ENCODE results near the gene ATP8A1.

The ATP8A1 gene

GRCh38 chr4:42512226-42512625, 144.7 kb downstream of the ATP8A1 start:
- Histone ChIP-seq H3K27me3 (replicated peaks; ENCODE audit: control insufficient read depth, insufficient read depth, low read length) (no peaks in the 10 kb centered on the region), H3K4me3 (replicated peaks; ENCODE audit: low read depth, low read length) (no peak overlapping the region), H3K36me3 (ENCODE audit: control insufficient read depth, insufficient read depth, low read length) (peaks cover 2% of the 10 kb centered on the region)
- DNase-seq (ENCODE audit: extremely low read depth, insufficient read length), result no peak
- TF ChIP-seq, protein P1, sequence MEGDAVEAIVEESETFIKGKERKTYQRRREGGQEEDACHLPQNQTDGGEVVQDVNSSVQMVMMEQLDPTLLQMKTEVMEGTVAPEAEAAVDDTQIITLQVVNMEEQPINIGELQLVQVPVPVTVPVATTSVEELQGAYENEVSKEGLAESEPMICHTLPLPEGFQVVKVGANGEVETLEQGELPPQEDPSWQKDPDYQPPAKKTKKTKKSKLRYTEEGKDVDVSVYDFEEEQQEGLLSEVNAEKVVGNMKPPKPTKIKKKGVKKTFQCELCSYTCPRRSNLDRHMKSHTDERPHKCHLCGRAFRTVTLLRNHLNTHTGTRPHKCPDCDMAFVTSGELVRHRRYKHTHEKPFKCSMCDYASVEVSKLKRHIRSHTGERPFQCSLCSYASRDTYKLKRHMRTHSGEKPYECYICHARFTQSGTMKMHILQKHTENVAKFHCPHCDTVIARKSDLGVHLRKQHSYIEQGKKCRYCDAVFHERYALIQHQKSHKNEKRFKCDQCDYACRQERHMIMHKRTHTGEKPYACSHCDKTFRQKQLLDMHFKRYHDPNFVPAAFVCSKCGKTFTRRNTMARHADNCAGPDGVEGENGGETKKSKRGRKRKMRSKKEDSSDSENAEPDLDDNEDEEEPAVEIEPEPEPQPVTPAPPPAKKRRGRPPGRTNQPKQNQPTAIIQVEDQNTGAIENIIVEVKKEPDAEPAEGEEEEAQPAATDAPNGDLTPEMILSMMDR (IDR thresholded peaks at IDR 0.05; ENCODE audit: insufficient read depth, low read length, poor library complexity, severe bottlenecking), result no peak

GRCh38 chr4:42510225-42510624, 146.7 kb downstream of the ATP8A1 start:
- TF ChIP-seq, protein P1 (IDR thresholded peaks at IDR 0.05; ENCODE audit: insufficient read depth, low read length, poor library complexity, severe bottlenecking), result no peak
- peaks cover 5% of the 10 kb centered on the region for H3K36me3 ChIP-seq (ENCODE audit: control insufficient read depth, insufficient read depth, low read length)
- no peak for DNase-seq (ENCODE audit: extremely low read depth, insufficient read length)

DNA sequence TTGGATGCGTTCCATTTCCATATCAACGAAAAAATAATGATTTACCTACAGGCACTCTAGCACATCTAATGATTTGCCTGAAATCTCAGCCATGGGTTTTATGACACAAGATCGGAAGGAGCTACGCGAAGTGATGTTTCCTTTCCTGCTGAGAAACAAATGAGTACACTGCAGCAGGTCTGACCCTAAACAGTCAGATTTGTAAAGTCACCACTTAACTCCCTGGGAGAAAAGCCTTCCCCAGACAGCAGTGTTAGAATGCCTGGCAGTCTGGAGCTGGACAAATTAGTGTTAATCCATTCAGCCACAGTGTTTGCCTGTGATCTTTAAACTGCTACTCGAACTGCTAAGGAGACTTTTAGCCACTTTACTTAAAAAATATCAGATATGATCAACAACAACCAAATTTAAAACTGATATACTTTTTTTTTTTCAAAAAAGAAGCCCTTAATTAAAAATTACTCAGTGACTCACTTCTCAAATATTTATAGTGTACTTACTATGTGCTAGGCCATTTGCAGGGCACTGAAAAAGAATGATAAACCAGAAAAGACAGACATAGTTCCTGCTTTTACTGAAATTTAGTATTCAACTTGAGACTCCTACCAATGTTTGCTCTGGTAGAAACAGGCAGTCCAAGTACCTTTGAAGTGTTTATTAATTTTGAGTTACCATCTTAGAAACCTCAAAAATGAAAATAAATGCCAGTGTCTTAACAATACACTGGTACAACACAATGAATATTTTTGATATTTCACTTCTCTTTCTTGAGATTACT, 155.1 kb downstream of the ATP8A1 start:
- Histone ChIP-seq H3K27me3 (replicated peaks; ENCODE audit: control insufficient read depth, insufficient read depth, low read length) (no peaks in the 10 kb centered on the region), H3K36me3 (ENCODE audit: control insufficient read depth, insufficient read depth, low read length) (peaks cover 6% of the 10 kb centered on the region), H3K4me3 (replicated peaks; ENCODE audit: low read depth, low read length) (no peak overlapping the region)
- DNase-seq (ENCODE audit: extremely low read depth, insufficient read length), result no peak
- TF ChIP-seq, protein P1 (IDR thresholded peaks at IDR 0.05; ENCODE audit: insufficient read depth, low read length, poor library complexity, severe bottlenecking), result no peak

More at GRCh38 chr4:42510225-42510624, 146.7 kb downstream of the ATP8A1 start:
- H3K4me3 ChIP-seq (replicated peaks; ENCODE audit: low read depth, low read length), result no peak overlapping the region
- no peaks in the 10 kb centered on the region for H3K27me3 ChIP-seq (replicated peaks; ENCODE audit: control insufficient read depth, insufficient read depth, low read length)

DNA sequence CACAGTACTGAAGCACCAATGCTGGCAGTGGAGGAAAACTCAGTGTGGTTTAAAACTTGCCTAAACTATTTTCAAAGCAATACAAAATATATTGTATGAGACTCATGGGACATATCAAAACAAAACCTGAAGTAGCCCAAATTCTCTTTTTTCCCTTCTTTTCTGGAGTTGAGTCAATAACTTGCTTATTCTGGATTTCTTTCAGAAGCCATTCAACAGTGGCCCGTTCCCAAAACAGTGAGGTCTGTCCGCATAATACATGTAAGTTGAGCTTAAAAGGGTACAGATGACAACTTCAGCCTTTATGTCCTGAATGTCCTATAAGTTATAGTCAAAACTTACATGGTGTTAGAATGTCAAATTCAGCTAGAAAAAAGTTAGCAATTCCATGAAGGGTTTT, 158.9 kb downstream of the ATP8A1 start:
- TF ChIP-seq, protein P1 (IDR thresholded peaks at IDR 0.05; ENCODE audit: insufficient read depth, low read length, poor library complexity, severe bottlenecking), result no peak
- H3K4me3 ChIP-seq (replicated peaks; ENCODE audit: low read depth, low read length), result no peak overlapping the region
- H3K36me3 ChIP-seq (ENCODE audit: control insufficient read depth, insufficient read depth, low read length), result peaks cover 3% of the 10 kb centered on the region
- no peak for DNase-seq (ENCODE audit: extremely low read depth, insufficient read length)
- no peaks in the 10 kb centered on the region for H3K27me3 ChIP-seq (replicated peaks; ENCODE audit: control insufficient read depth, insufficient read depth, low read length)

GRCh38 chr4:42497142-42497910, 159.6 kb downstream of the ATP8A1 start:
- TF ChIP-seq, protein P1 (IDR thresholded peaks at IDR 0.05; ENCODE audit: insufficient read depth, low read length, poor library complexity, severe bottlenecking), result no peak
- no peak for DNase-seq (ENCODE audit: extremely low read depth, insufficient read length)
- Histone ChIP-seq H3K27me3 (replicated peaks; ENCODE audit: control insufficient read depth, insufficient read depth, low read length) (no peaks in the 10 kb centered on the region), H3K4me3 (replicated peaks; ENCODE audit: low read depth, low read length) (no peak overlapping the region), H3K36me3 (ENCODE audit: control insufficient read depth, insufficient read depth, low read length) (peaks cover under 1% of the 10 kb centered on the region)

All from GM06990 (cell line).